HEK293T (cell line): Measurements from ENCODE around the gene INTS14.

ENCODE experiments used
- CTCF ChIA-PET: fragments of 350-600 bp; formaldehyde crosslinking; extraction: SDS; loops from one replicate; lab custom pipeline; 2021; ENCODE audit warnings: antibody characterized with exemption, inconsistent platforms; lab: Yijun Ruan, JAX
- POLR2A ChIA-PET: fragments of 350-600 bp; formaldehyde crosslinking; extraction: SDS; loops from one replicate; lab custom pipeline; 2020; ENCODE audit warnings: antibody characterized with exemption, inconsistent platforms; lab: Yijun Ruan, JAX
- DNase-seq: peaks from one replicate; pipeline ENCODE4 v3.0.0; 2012; ENCODE audit warnings: mixed read lengths; ENCODE audit errors: extremely low spot score
- ARNT ChIP-seq: fragments of 450-650 bp; IDR thresholded peaks from 2 replicates; pipeline ENCODE4 v1.6.1; 2017; ENCODE audit warnings: mild to moderate bottlenecking
- BHLHE40 ChIP-seq: fragments of 450-650 bp; IDR thresholded peaks from 2 replicates; pipeline ENCODE4 v1.6.1; 2016; ENCODE audit warnings: mild to moderate bottlenecking, moderate library complexity, borderline replicate concordance
- CTBP1 ChIP-seq: fragments of 450-650 bp; IDR thresholded peaks from 2 replicates; pipeline ENCODE4 v1.6.1; 2016; ENCODE audit warnings: borderline replicate concordance
- ELF4 ChIP-seq: fragments of 450-650 bp; IDR thresholded peaks from 2 replicates; pipeline ENCODE4 v1.6.1; 2017; ENCODE audit warnings: antibody characterized with exemption
- FOXA1 ChIP-seq: fragments of 450-650 bp; IDR thresholded peaks from 2 replicates; pipeline ENCODE4 v1.6.1; 2016; ENCODE audit warnings: mild to moderate bottlenecking
- FOXK2 ChIP-seq: fragments of 450-650 bp; IDR thresholded peaks from 2 replicates; pipeline ENCODE4 v1.6.1; 2016; ENCODE audit warnings: mild to moderate bottlenecking
- FOXM1 ChIP-seq: fragments of 450-650 bp; IDR thresholded peaks from 2 replicates; pipeline ENCODE4 v1.6.1; 2017; ENCODE audit warnings: mild to moderate bottlenecking, borderline replicate concordance
- HDGF ChIP-seq: fragments of 450-650 bp; IDR thresholded peaks from 2 replicates; pipeline ENCODE4 v1.6.1; 2017; ENCODE audit warnings: antibody characterized with exemption, borderline replicate concordance
- L3MBTL2 ChIP-seq: fragments of 450-650 bp; conservative IDR thresholded peaks from 2 replicates; pipeline ENCODE4 v1.6.1; 2016; ENCODE audit warnings: mild to moderate bottlenecking
- LEF1 ChIP-seq: fragments of 450-650 bp; IDR thresholded peaks from 2 replicates; pipeline ENCODE4 v1.6.1; 2017; ENCODE audit warnings: mild to moderate bottlenecking, borderline replicate concordance
- NFRKB ChIP-seq: fragments of 450-650 bp; IDR thresholded peaks from 2 replicates; pipeline ENCODE4 v1.6.1; 2016; ENCODE audit warnings: mild to moderate bottlenecking, moderate library complexity
- SP1 ChIP-seq: fragments of 450-650 bp; IDR thresholded peaks from 2 replicates; pipeline ENCODE4 v1.6.1; 2017
- SUZ12 ChIP-seq: fragments of 450-650 bp; IDR thresholded peaks from 2 replicates; pipeline ENCODE4 v1.6.1; 2016; ENCODE audit warnings: mild to moderate bottlenecking
- TARDBP ChIP-seq: fragments of 450-650 bp; IDR thresholded peaks from 2 replicates; pipeline ENCODE4 v1.6.1; 2016
- ZNF384 ChIP-seq: fragments of 450-650 bp; IDR thresholded peaks from 2 replicates; pipeline ENCODE4 v1.6.1; 2016
- TF ChIP-seq, protein P1 (sequence below): fragments of 450-650 bp; IDR thresholded peaks from 2 replicates; pipeline ENCODE4 v1.6.1; 2016

The INTS14 gene

DNA sequence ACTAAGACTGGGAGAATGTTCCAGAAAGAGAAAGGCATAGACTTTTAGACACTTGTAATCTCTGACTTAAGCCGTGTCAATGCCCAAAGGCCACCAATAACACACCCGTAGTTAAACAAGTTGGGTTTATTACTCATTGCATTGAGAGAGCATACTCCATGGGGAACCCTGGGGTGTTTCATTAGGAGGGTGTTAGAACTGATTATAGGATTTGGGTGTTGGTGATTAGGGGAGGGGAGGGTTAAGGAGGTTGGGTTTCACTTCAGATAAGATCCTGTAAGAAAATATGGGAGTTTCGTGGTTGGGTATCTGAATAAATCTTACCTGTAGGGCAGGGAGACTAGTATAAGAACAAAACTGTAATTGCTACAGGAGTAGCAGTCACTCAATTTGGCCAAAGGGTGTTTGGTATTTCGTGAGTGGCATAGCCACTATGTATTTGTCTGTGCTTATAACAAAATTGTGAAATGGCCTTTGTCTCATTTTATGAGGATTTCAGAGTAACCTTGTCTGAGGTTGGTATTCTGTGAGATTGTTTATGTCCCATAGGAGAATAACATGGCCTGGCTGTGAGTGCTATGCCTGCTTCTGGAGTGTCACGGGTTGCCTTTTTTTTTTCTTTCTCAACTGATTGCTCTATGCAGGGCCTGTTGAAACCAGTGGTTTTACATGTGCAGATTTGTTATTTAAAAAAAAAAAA lies 77.7 kb downstream of the INTS14 start:
- ChIA-PET POLR2A (interaction anchor here (1.0 kb wide), 1 partner anchor 229 kb away, joined by 3 read pairs; the partner anchor contains the start of gene RNU5B-1), CTCF (interaction anchor here (0.7 kb wide), 1 partner anchor 1509 kb away, joined by 7 read pairs; no protein-coding TSS in a partner anchor)
- TF ChIP-seq, protein P1, sequence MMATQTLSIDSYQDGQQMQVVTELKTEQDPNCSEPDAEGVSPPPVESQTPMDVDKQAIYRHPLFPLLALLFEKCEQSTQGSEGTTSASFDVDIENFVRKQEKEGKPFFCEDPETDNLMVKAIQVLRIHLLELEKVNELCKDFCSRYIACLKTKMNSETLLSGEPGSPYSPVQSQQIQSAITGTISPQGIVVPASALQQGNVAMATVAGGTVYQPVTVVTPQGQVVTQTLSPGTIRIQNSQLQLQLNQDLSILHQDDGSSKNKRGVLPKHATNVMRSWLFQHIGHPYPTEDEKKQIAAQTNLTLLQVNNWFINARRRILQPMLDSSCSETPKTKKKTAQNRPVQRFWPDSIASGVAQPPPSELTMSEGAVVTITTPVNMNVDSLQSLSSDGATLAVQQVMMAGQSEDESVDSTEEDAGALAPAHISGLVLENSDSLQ, result peak; percentile 85
- TF ChIP-seq ZNF384 (peak; percentile 79; the same call in 1 of the 2 replicates), L3MBTL2 (no peak)
- no peak for DNase-seq

DNA sequence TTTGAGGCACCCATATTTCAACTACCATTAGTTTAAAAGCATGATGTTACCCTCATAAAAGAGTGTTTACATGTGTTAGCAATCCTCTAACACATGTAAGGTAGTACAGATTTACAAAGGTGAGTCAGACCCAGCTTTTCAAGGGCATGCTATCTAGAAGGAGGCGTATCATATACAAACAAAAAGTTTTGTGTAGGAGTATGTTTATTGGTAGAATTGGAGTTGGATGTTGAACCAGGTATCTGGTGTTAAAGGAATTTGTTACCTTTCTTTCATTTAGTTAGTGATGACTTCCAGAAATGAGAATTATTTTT lies 78.2 kb downstream of the INTS14 start:
- CTCF ChIA-PET, result no interaction called here
- no peak for DNase-seq
- TF ChIP-seq FOXA1 (no peak), CTBP1 (peak; percentile 34; the same call in 1 of the 2 replicates), BHLHE40 (no peak), ELF4 (no peak), SUZ12 (no peak), HDGF (no peak), L3MBTL2 (0 out of 2 replicates have a peak, but pooled peaks have one; percentile 28), TARDBP (no peak), FOXM1 (no peak), NFRKB (no peak)
- POLR2A ChIA-PET, result interaction anchor here (1.0 kb wide), 1 partner anchor 228 kb away, joined by 3 read pairs; the partner anchor contains the start of gene RNU5B-1

DNA sequence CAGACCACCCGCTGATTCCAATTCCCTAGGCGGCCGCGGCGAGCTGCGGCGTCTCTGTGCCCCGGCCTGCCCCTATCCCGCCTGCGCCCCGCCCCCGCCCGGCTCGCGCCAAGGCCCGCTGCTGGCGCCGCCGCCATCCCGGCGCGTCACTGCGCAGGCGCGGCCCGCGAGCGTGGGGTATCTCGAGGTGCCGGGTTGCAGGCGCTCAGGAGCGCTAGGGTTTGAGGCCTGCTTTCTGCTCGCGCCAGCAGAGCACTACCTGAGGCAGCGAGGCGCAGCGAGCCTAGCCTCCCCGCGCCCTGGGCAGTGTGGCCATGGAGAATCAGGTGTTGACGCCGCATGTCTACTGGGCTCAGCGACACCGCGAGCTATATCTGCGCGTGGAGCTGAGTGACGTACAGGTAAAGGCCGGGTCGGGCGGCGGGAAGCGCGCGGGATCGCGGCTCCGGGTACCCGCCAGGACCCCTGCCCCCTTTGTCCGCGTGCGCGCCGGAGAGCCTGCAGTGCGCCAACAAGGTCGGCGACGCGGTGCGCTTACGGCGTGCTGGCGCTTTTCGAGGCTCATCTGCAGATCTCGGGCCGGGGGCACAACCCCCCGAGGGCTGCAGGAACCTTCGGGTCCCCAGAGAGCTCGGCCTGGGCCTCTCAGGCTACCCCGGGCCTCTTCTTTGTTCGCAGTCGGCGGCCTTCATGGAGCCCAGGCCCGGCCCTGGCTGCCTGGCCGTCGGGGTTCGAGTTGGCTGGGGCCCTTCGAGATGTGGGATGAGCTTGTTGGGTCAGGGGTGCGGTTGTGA lies 80.4 kb downstream of the INTS14 start, which contains the start of gene HACD3:
Gene HACD3, plus strand, starts transcription at position 146 of the 794 bp plus-strand sequence. Its CDS starts 169 bp downstream, at position 315.
- DNase-seq, result peak; percentile 97
- ChIA-PET CTCF (interaction anchor here (0.7 to 1.0 kb wide), 4 partner anchors 12 to 233 kb away, joined by 3 to 4 read pairs (median 4); no protein-coding TSS in a partner anchor), POLR2A (interaction anchor here (0.8 to 2.7 kb wide), 14 partner anchors 8 to 340 kb away, joined by 3 to 13 read pairs (median 5); partner anchors contain the start of genes IGDCC4 and INTS14)
- no peak for TF ChIP-seq ZNF384
- no peak for TF ChIP-seq BHLHE40
- 0 out of 2 replicates have a peak, but pooled peaks have one; percentile 9 for TF ChIP-seq LEF1
- TF ChIP-seq L3MBTL2, result peak; percentile 93
- TF ChIP-seq SP1, result no peak
- no peak for TF ChIP-seq SUZ12
- no peak for TF ChIP-seq ELF4
- TF ChIP-seq, protein P1, result no peak
- no peak; the same call in 1 of the 2 replicates for TF ChIP-seq ARNT
- TF ChIP-seq FOXK2, result no peak
- TF ChIP-seq TARDBP, result no peak
- TF ChIP-seq FOXM1, result no peak
- TF ChIP-seq HDGF, result 0 out of 2 replicates have a peak, but pooled peaks have one; percentile 74
- TF ChIP-seq FOXA1, result no peak
- TF ChIP-seq CTBP1, result no peak
- no peak for TF ChIP-seq NFRKB

DNA sequence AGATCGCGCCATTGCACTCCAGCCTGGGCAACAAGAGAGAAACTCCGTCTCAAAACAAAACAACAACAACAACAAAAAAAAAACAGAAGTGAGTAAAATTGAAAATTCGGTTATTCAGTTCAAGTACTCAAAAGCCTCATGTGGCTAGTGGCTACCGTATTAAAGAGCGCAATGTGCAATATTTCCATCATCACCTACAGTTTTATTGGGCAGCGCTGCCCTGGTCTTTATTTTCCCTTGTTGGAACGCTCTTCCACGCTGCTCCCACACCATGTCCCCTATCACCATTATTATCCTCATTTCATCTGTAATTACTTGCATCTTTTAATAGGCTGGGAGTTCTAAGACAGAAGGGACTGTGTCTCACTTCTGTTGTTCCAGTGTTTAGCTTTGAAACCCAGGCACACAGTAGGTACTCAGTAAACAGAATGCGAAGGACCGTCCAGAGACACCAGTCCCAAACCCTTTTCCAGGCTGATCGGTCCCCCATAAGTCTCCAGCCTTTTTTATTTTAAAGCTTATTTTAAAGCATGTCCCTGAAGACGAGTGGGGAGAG lies 81.1 kb downstream of the INTS14 start:
- TF ChIP-seq, protein P1, result peak; percentile 59
- no peak for TF ChIP-seq SP1
- DNase-seq, result no peak
- POLR2A ChIA-PET, result interaction anchor here (0.9 to 2.7 kb wide), 12 partner anchors 8 to 341 kb away, joined by 3 to 13 read pairs (median 6); partner anchors contain the start of genes IGDCC4, INTS14 and RAB11A
- CTCF ChIA-PET, result interaction anchor here (1.3 kb wide), 1 partner anchor 759 kb away, joined by 3 read pairs; no protein-coding TSS in a partner anchor
